Neural cell (in vitro differentiated cells): ENCODE measurements around the gene SKI. TPM values are rescaled to one million over a fixed set of nuclear protein-coding genes. Genes with fewer than 3 reads are reported as not detected.

Source experiments
- H2AFZ ChIP-seq: fragments of 200-600, 300-800 bp; sonication (generic), shearing (Covaris generic); 2 replicates; pipeline ENCODE4 v1.6.0; 2014; ENCODE audit warnings: low read depth, mild to moderate bottlenecking, antibody characterized with exemption, low read length, moderate library complexity
- H3F3A ChIP-seq: fragments of 200-600 bp; shearing (Covaris generic); 2 replicates; pipeline ENCODE4 v1.6.1; 2016; ENCODE audit warnings: mild to moderate bottlenecking, moderate library complexity, mixed read lengths, antibody characterized with exemption, low read length; ENCODE audit not compliant: insufficient read depth, poor library complexity, severe bottlenecking
- H3K27ac ChIP-seq: fragments of 200-600, 300-800 bp; sonication (generic), shearing (Covaris generic); 2 replicates; pipeline ENCODE4 v1.5.1; 2014; ENCODE audit warnings: mild to moderate bottlenecking, low read length, moderate library complexity
- H3K27me3 ChIP-seq: fragments of 300-800, 200-600 bp; sonication (generic), shearing (Covaris generic); 2 replicates; pipeline ENCODE4 v1.6.0; 2014; ENCODE audit warnings: mild to moderate bottlenecking, low read depth, low read length, moderate library complexity; ENCODE audit not compliant: insufficient read depth
- H3K36me3 ChIP-seq: fragments of 300-800, 200-600 bp; sonication (generic), shearing (Covaris generic); 2 replicates; pipeline ENCODE4 v1.5.1; 2014; ENCODE audit warnings: mild to moderate bottlenecking, antibody characterized with exemption, low read length, moderate library complexity; ENCODE audit not compliant: insufficient read depth
- H3K4me2 ChIP-seq: fragments of 300-800, 200-600 bp; sonication (generic), shearing (Covaris generic); 2 replicates; pipeline ENCODE4 v1.6.0; 2014; ENCODE audit warnings: mild to moderate bottlenecking, low read length
- H3K4me3 ChIP-seq: fragments of 300-800, 200-600 bp; sonication (generic), shearing (Covaris generic); 2 replicates; pipeline ENCODE4 v1.5.1; 2014; ENCODE audit warnings: mild to moderate bottlenecking, low read length, moderate library complexity
- H3K79me2 ChIP-seq: fragments of 200-600 bp; shearing (Covaris generic); replicated peaks from 2 replicates; pipeline ENCODE4 v1.6.0; 2014; ENCODE audit warnings: mild to moderate bottlenecking, low read length, moderate library complexity; ENCODE audit not compliant: insufficient read depth
- H3K9ac ChIP-seq: fragments of 300-800, 200-600 bp; sonication (generic), shearing (Covaris generic); 2 replicates; pipeline ENCODE4 v1.6.1; 2016; ENCODE audit warnings: mild to moderate bottlenecking, low read length, mixed read lengths
- H3K9me2 ChIP-seq: fragments of 200-600 bp; shearing (Covaris generic); 2 replicates; pipeline ENCODE4 v1.6.1; 2016; ENCODE audit warnings: mild to moderate bottlenecking, low read length, mixed read lengths; ENCODE audit not compliant: insufficient read depth
- H3K9me3 ChIP-seq: fragments of 200-600, 300-800 bp; sonication (generic), shearing (Covaris generic); 2 replicates; pipeline ENCODE4 v1.6.1; 2016; ENCODE audit warnings: mild to moderate bottlenecking, mixed run types, low read length, moderate library complexity, mixed read lengths
- H4K20me1 ChIP-seq: fragments of 200-600 bp; shearing (Covaris generic); 2 replicates; pipeline ENCODE4 v1.6.1; 2016; ENCODE audit warnings: mild to moderate bottlenecking, mixed run types; ENCODE audit not compliant: insufficient read depth
- CTCF ChIP-seq: fragments of 450-650 bp; IDR thresholded peaks from 2 replicates; pipeline ENCODE4 v1.5.1; 2014; ENCODE audit warnings: antibody characterized with exemption, mild to moderate bottlenecking, moderate library complexity; ENCODE audit not compliant: poor library complexity, severe bottlenecking
- EP300 ChIP-seq: fragments of 450-650 bp; conservative IDR thresholded peaks from 2 replicates; pipeline ENCODE4 v1.6.1; 2014; ENCODE audit warnings: antibody characterized with exemption, mild to moderate bottlenecking, moderate library complexity; ENCODE audit not compliant: poor library complexity, severe bottlenecking
- EZH2 ChIP-seq: fragments of 200-600, 300-800 bp; shearing (Covaris generic), sonication (generic); IDR thresholded peaks from 2 replicates; pipeline ENCODE4 v1.6.1; 2014; ENCODE audit warnings: antibody characterized with exemption, low read length, borderline replicate concordance, mild to moderate bottlenecking; ENCODE audit not compliant: insufficient read depth, poor library complexity, severe bottlenecking
- MXI1 ChIP-seq: fragments of 450-650 bp; conservative IDR thresholded peaks from 2 replicates; pipeline ENCODE4 v1.6.1; 2014; ENCODE audit warnings: antibody characterized with exemption, mild to moderate bottlenecking; ENCODE audit not compliant: poor library complexity, severe bottlenecking
- POLR2AphosphoS5 ChIP-seq: IDR thresholded peaks from 2 replicates; pipeline ENCODE4 v1.6.1; 2012
- RAD21 ChIP-seq: fragments of 450-650 bp; conservative IDR thresholded peaks from 2 replicates; pipeline ENCODE4 v1.6.1; 2014; ENCODE audit warnings: antibody characterized with exemption, mild to moderate bottlenecking, moderate library complexity
- REST ChIP-seq: IDR thresholded peaks from 2 replicates; pipeline ENCODE4 v1.6.1; 2012; ENCODE audit warnings: borderline replicate concordance
- SMC3 ChIP-seq: fragments of 450-650 bp; conservative IDR thresholded peaks from 2 replicates; pipeline ENCODE4 v1.6.1; 2014; ENCODE audit warnings: antibody characterized with exemption, mild to moderate bottlenecking, moderate library complexity; ENCODE audit not compliant: poor library complexity
- TAF1 ChIP-seq: IDR thresholded peaks from 2 replicates; pipeline ENCODE4 v1.6.1; 2012; ENCODE audit warnings: low read depth
- polyA plus RNA-seq: library from polyadenylated mRNA; depleted of rRNA; stranded (reverse); fragments of >200 nt; gene quantifications from 2 replicates; pipeline ENCODE4 v1.2.3, GENCODE V29; 2014

Gene SKI
- polyA plus RNA-seq, 1 donor from 2014 or later = 4.1 TPM

- Histone ChIP-seq H3K9me2 (no peaks in the 10 kb centered on the region), H2AFZ (no peak overlapping the region), H4K20me1 (no peaks in the 10 kb centered on the region), H3K9me3 (no peaks in the 10 kb centered on the region), H3K9ac (no peak overlapping the region), H3K4me3 (no peak overlapping the region), H3K36me3 (no peaks in the 10 kb centered on the region), H3K27ac (no peak overlapping the region), H3F3A (no peaks in the 10 kb centered on the region), H3K4me2 (no peak overlapping the region), H3K27me3 (no peaks in the 10 kb centered on the region), H3K79me2 (no peaks in the 10 kb centered on the region)
- TF ChIP-seq MXI1 (no peak), EZH2 (no peak), CTCF (no peak), TAF1 (no peak), POLR2AphosphoS5 (no peak), SMC3 (no peak), RAD21 (no peak), REST (no peak), EP300 (no peak)
These were observed 28.9 kb upstream of the SKI start for GRCh38 chr1:2199042-2199810.

GRCh38 chr1:2200308-2200943 lies 27.7 kb upstream of the SKI start:
- no peak overlapping the region for H2AFZ ChIP-seq
- no peaks in the 10 kb centered on the region for H3F3A ChIP-seq
- no peaks in the 10 kb centered on the region for H3K27me3 ChIP-seq
- no peak overlapping the region for H3K4me3 ChIP-seq
- H3K4me2 ChIP-seq = no peak overlapping the region
- no peak overlapping the region for H3K27ac ChIP-seq
- no peaks in the 10 kb centered on the region for H3K9me3 ChIP-seq
- no peak for TF ChIP-seq EP300
- no peak for TF ChIP-seq EZH2
- no peak for TF ChIP-seq RAD21
- TF ChIP-seq POLR2AphosphoS5 = no peak
- TF ChIP-seq CTCF = no peak
- TF ChIP-seq TAF1 = no peak
- no peak for TF ChIP-seq REST
- TF ChIP-seq SMC3 = no peak
- TF ChIP-seq MXI1 = no peak
- H3K9me2 ChIP-seq = no peaks in the 10 kb centered on the region
- no peaks in the 10 kb centered on the region for H3K36me3 ChIP-seq
- H4K20me1 ChIP-seq = no peaks in the 10 kb centered on the region
- no peak overlapping the region for H3K9ac ChIP-seq
- no peaks in the 10 kb centered on the region for H3K79me2 ChIP-seq
